ENCODE data around the gene CEP170B.
"Not testable (repeated sequence)": the region's sequence is repeated elsewhere in the genome, so short reads cannot be mapped to it uniquely, and the experiment has no call there.

Gene CEP170B

GRCh38 chr14:104890292-104890691 lies 25.2 kb downstream of the CEP170B start:
- DNase-seq = not testable (repeated sequence)

GRCh38 chr14:104891121-104891551 lies 26.1 kb downstream of the CEP170B start:
- no peak for DNase-seq

- no peak for DNase-seq
Observed at GRCh38 chr14:104891664-104892530, 26.8 kb downstream of the CEP170B start.

GRCh38 chr14:104892531-104893434 lies 27.7 kb downstream of the CEP170B start:
- DNase-seq = no peak

GRCh38 chr14:104893435-104894207 lies 28.6 kb downstream of the CEP170B start:
- DNase-seq = no peak

GRCh38 chr14:104894331-104895206 lies 29.5 kb downstream of the CEP170B start:
- no peak for DNase-seq

- no peak for DNase-seq
Observed at GRCh38 chr14:104895207-104895785, 30.2 kb downstream of the CEP170B start.

- DNase-seq = peak; percentile 35
Observed at GRCh38 chr14:104895786-104896661, 31.0 kb downstream of the CEP170B start.

- no peak for DNase-seq
Observed at GRCh38 chr14:104897330-104898194, 32.5 kb downstream of the CEP170B start.

GRCh38 chr14:104898195-104898558 lies 33.1 kb downstream of the CEP170B start:
- no peak for DNase-seq

GRCh38 chr14:104898870-104899510 lies 33.9 kb downstream of the CEP170B start:
- DNase-seq = no peak

GRCh38 chr14:104899781-104900180 lies 34.7 kb downstream of the CEP170B start:
- no peak for DNase-seq

GRCh38 chr14:104900639-104901512 lies 35.8 kb downstream of the CEP170B start:
- DNase-seq = no peak

GRCh38 chr14:104903990-104904389 lies 38.9 kb downstream of the CEP170B start:
- DNase-seq = no peak

GRCh38 chr14:104904650-104905578 lies 39.8 kb downstream of the CEP170B start:
- DNase-seq = not testable (repeated sequence)

- not testable (repeated sequence) for DNase-seq
Observed at GRCh38 chr14:104905579-104905933, 40.5 kb downstream of the CEP170B start.
